ENCODE data around the gene BCAS3. TPM values are rescaled to one million over a fixed set of nuclear protein-coding genes. Genes with fewer than 3 reads are reported as not detected.

BCAS3 gene
- total RNA-seq, 2 experiments from 2014 or later: 5.1 to 6.9 TPM

- ChIA-PET CTCF (interaction anchor here (1.0 to 1.9 kb wide), 2 partner anchors 10 kb away, joined by 4 read pairs; no protein-coding TSS in a partner anchor), POLR2A (no interaction called here)
- Mint-ChIP-seq H3K27me3 (peaks cover 34% of the 10 kb centered on the region), H3K9me3 (no peaks in the 10 kb centered on the region), H3K4me3 (no peak overlapping the region), H3K4me1 (ENCODE audit: low read depth) (no peaks in the 10 kb centered on the region), H3K27ac (no peak overlapping the region), H3K36me3 (ENCODE audit: low read depth) (no peaks in the 10 kb centered on the region)
- intact Hi-C loops (cut with micrococcal nuclease): no loop called here
- ATAC-seq: no peak
- TF ChIP-seq, protein P1, sequence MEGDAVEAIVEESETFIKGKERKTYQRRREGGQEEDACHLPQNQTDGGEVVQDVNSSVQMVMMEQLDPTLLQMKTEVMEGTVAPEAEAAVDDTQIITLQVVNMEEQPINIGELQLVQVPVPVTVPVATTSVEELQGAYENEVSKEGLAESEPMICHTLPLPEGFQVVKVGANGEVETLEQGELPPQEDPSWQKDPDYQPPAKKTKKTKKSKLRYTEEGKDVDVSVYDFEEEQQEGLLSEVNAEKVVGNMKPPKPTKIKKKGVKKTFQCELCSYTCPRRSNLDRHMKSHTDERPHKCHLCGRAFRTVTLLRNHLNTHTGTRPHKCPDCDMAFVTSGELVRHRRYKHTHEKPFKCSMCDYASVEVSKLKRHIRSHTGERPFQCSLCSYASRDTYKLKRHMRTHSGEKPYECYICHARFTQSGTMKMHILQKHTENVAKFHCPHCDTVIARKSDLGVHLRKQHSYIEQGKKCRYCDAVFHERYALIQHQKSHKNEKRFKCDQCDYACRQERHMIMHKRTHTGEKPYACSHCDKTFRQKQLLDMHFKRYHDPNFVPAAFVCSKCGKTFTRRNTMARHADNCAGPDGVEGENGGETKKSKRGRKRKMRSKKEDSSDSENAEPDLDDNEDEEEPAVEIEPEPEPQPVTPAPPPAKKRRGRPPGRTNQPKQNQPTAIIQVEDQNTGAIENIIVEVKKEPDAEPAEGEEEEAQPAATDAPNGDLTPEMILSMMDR (IDR thresholded peaks at IDR 0.05): no peak
- DNase-seq: no peak
Observed at GRCh38 chr17:61422869-61423268, 745.2 kb downstream of the BCAS3 start.

DNA sequence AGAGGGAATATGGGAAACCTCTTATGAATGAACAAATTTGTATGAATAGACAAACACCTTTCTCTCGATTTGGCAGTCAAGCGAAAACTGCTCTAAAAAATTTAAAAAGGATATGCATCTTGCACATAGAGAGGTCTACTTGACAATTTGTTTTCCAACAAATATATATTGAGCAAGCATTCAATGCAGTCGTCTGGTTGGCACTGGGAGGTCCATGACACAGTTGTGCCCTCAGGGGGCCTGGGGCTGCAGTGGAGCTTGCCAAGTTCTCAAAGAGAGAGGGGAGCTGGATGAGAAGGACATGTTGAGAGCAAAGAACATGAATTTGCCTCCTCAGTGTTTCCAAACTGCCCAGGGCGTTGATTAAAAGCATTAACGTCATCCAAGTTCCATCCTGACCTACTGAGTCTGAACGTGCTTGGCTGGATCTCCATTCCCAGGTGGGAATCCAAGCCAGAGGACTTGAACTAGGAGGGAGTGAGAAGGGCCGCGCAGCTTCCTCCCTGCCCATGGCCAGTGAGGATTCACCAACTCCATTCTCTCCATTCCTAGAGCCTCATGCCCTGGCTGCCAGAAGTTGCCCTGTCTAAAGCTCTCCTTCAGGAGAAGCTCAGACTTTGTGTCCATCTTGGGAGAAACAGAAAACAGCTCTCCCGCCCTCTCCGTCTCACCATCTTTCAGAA, 746.5 kb downstream of the BCAS3 start:
- intact Hi-C loops (cut with micrococcal nuclease): no loop called here
- ATAC-seq (no peak), DNase-seq (no peak)
- no peaks in the 10 kb centered on the region for H3K36me3 Mint-ChIP-seq (ENCODE audit: low read depth)
- H3K4me3 Mint-ChIP-seq: no peak overlapping the region
- no peak overlapping the region for H3K27ac Mint-ChIP-seq
- ChIA-PET POLR2A (no interaction called here), CTCF (interaction anchor here (1.1 to 1.9 kb wide), 2 partner anchors 8 to 12 kb away, joined by 3 to 4 read pairs; no protein-coding TSS in a partner anchor)
- TF ChIP-seq, protein P1 (IDR thresholded peaks at IDR 0.05): no peak
- H3K27me3 Mint-ChIP-seq: peaks cover 33% of the 10 kb centered on the region
- no peaks in the 10 kb centered on the region for H3K4me1 Mint-ChIP-seq (ENCODE audit: low read depth)
- H3K9me3 Mint-ChIP-seq: no peaks in the 10 kb centered on the region

DNA sequence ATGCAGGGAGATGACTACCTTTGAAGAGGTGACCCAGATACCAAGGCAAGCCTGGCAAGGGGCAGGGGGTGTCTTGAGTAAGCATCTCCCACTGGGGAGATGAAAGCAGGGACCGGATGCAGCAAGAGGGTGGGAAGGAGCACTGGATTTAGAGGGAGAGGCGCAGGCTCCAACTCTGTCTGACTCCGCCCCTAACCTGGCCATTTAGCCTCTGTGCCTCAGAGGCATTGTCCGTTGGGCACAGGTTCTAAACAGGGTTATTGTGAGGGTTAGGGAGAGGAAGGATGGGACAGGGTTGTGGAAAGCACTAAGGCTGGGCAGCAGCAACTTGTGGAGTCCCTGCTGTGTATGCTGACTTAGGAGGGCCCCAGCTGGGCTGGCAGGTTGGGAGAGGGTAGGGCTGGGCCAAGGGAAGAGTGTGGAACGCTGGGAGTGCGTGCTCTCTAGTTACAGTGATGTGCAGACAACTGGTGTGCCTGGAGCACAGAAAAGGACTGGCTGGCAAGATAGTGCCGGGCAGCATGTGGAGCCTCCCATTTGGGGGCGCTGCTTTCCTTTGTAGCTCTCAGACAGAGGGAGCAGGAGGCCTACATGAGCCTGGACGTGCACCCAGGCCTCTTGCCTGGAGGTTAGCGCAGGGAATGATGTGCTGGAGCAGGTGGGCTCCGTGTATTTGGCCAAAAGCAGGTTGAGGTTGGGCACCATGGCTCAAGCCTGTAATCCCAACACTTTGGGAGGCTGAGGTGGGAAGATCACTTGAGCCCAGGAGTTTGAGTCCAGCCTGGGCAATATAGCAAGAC, 748.2 kb downstream of the BCAS3 start:
- Mint-ChIP-seq H3K27me3 (peaks cover 26% of the 10 kb centered on the region), H3K4me3 (no peak overlapping the region), H3K27ac (no peak overlapping the region), H3K36me3 (ENCODE audit: low read depth) (no peaks in the 10 kb centered on the region), H3K9me3 (no peaks in the 10 kb centered on the region), H3K4me1 (ENCODE audit: low read depth) (no peaks in the 10 kb centered on the region)
- ChIA-PET POLR2A (no interaction called here), CTCF (interaction anchor here (0.7 to 1.3 kb wide), 4 partner anchors 8 to 10 kb away, joined by 3 to 6 read pairs (median 3); no protein-coding TSS in a partner anchor)
- ATAC-seq (no peak), DNase-seq (no peak)
- intact Hi-C loops (cut with micrococcal nuclease): no loop called here
- TF ChIP-seq, protein P1 (IDR thresholded peaks at IDR 0.05): no peak

DNA sequence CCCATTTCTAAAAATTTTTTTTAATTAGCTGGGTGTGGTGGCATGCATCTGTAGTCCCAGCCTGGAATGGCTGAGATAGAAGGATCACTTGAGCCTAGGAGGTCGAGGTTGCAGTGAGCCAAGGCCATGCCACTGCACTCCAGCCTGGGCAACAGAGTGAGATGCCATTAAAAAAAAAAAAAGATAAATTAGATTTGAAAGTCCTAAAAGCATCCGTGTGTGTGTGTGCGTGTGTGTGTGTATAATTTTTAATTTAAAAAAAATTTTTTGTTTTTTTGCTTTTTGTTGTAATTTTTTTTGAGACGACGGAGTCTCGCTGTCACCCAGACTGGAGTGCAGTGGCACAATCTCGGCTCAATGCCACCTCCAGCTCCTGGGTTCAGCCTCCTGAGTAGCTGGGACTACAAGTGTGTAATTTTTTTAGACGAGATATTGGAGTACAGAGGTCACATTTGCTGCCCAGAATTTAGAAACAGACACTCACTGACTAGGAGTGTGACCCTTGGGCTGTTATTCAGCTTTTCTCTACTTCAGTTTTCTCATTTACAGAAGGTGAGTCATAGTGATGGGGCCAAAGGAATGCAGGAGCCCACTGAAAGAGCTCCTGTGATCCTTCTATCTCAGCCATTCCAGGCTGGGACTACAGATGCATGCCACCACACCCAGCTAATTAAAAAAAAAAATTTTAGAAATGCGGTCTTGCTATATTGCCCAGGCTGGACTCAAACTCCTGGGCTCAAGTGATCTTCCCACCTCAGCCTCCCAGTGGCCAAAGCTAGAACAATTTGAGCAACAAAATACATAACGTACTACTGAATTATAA, 749.0 kb downstream of the BCAS3 start:
- CTCF ChIA-PET: interaction anchor here (0.6 to 1.5 kb wide), 6 partner anchors 9 to 192 kb away, joined by 3 to 6 read pairs (median 4); no protein-coding TSS in a partner anchor
- POLR2A ChIA-PET: no interaction called here
- peaks cover 18% of the 10 kb centered on the region for H3K27me3 Mint-ChIP-seq

More for the DNA sequence above, 749.0 kb downstream of the BCAS3 start:
- TF ChIP-seq, protein P1 (IDR thresholded peaks at IDR 0.05): no peak
- DNase-seq: no peak
- intact Hi-C loops (cut with micrococcal nuclease): no loop called here
- no peak overlapping the region for H3K27ac Mint-ChIP-seq
- no peak for ATAC-seq
- H3K4me1 Mint-ChIP-seq (ENCODE audit: low read depth): no peaks in the 10 kb centered on the region
- H3K36me3 Mint-ChIP-seq (ENCODE audit: low read depth): no peaks in the 10 kb centered on the region
- no peak overlapping the region for H3K4me3 Mint-ChIP-seq
- H3K9me3 Mint-ChIP-seq: no peaks in the 10 kb centered on the region

Measured in activated CD8-positive, alpha-beta T cell treated with anti-CD3 and anti-CD28 coated beads for 36 hours (primary cell).